Measurements from ENCODE around the gene ATP8B2. TPM values are rescaled to one million over a fixed set of nuclear protein-coding genes. Genes with fewer than 3 reads are reported as not detected.
"Not testable (repeated sequence)": the region's sequence is repeated elsewhere in the genome, so short reads cannot be mapped to it uniquely, and the experiment has no call there.

The ATP8B2 gene
- total RNA-seq, 2 donors from 2014 or later: 4.5 to 11.9 TPM

- intact Hi-C loops (cut with DNase I, micrococcal nuclease): no loop called here
- ATAC-seq (peak; percentile 67), DNase-seq (peak in 1 of 2 donors; percentile 70)
Observed at GRCh38 chr1:154371436-154371835, 46.1 kb downstream of the ATP8B2 start.

- DNase-seq; ATAC-seq; intact Hi-C loops (cut with DNase I, micrococcal nuclease): not testable (repeated sequence)
Observed at GRCh38 chr1:154373777-154374357, 48.5 kb downstream of the ATP8B2 start.

- intact Hi-C loops (cut with DNase I, micrococcal nuclease): no loop called here
- ATAC-seq (no peak), DNase-seq (no peak)
Observed at GRCh38 chr1:154379301-154379700, 54.0 kb downstream of the ATP8B2 start.

GRCh38 chr1:154384650-154385489 lies 59.5 kb downstream of the ATP8B2 start:
- DNase-seq (no peak), ATAC-seq (no peak)
- intact Hi-C loops (cut with DNase I, micrococcal nuclease): no loop called here

- DNase-seq: peak in 1 of 2 donors; percentile 34
- peak; percentile 85 for ATAC-seq
- intact Hi-C loops (cut with DNase I, micrococcal nuclease): no loop called here
Observed at GRCh38 chr1:154386643-154387352, 61.5 kb downstream of the ATP8B2 start.

- ATAC-seq (no peak), DNase-seq (no peak)
- intact Hi-C loops (cut with DNase I, micrococcal nuclease): no loop called here
Observed at GRCh38 chr1:154391086-154391770, 65.9 kb downstream of the ATP8B2 start.

- ATAC-seq: no peak
- intact Hi-C loops (cut with DNase I, micrococcal nuclease): no loop called here
- no peak for DNase-seq
Observed at GRCh38 chr1:154398141-154398540, 72.8 kb downstream of the ATP8B2 start.

- intact Hi-C loops (cut with DNase I, micrococcal nuclease): no loop called here
- DNase-seq: no peak
Observed at GRCh38 chr1:154398678-154399077, 73.4 kb downstream of the ATP8B2 start.

GRCh38 chr1:154400381-154400801 lies 75.1 kb downstream of the ATP8B2 start:
- DNase-seq (no peak), ATAC-seq (no peak)
- intact Hi-C loops (cut with DNase I, micrococcal nuclease): no loop called here

More at GRCh38 chr1:154398678-154399077, 73.4 kb downstream of the ATP8B2 start:
- ATAC-seq: no peak

Other genes starting within 250 kb of the ATP8B2 start
- gene NUP210L, start 170.5 kb upstream of the ATP8B2 start, total RNA-seq: under 1 TPM in 1 of 2 donors, not detected in 1; 0.06 TPM
- 100 to 1,000 TPM; 490 to 491 TPM for gene TPM3, start 133.4 kb upstream of the ATP8B2 start, total RNA-seq
- gene CFAP141, start 119.2 kb upstream of the ATP8B2 start, total RNA-seq: not detected
- gene UBAP2L, start 104.6 kb upstream of the ATP8B2 start, total RNA-seq: 10 to 100 TPM; 78.5 to 90.2 TPM
- 10 to 100 TPM; 52.3 to 60.2 TPM for gene HAX1, start 52.9 kb upstream of the ATP8B2 start, total RNA-seq
- gene AQP10, start 4.4 kb upstream of the ATP8B2 start, total RNA-seq: not detected
- 10 to 100 TPM; 32.9 to 51.4 TPM for gene IL6R, start 79.8 kb downstream of the ATP8B2 start, total RNA-seq
- 1 to 10 TPM in 1 of 2 donors, under 1 TPM in 1; 0.70 to 1.0 TPM for gene TDRD10, start 176.7 kb downstream of the ATP8B2 start, total RNA-seq
- gene SHE, start 176.9 kb downstream of the ATP8B2 start, total RNA-seq: 1 to 10 TPM; 3.4 TPM
- 10 to 100 TPM; 78.8 to 98.9 TPM for gene UBE2Q1, start 233.1 kb downstream of the ATP8B2 start, total RNA-seq
- gene CHRNB2, start 242.3 kb downstream of the ATP8B2 start, total RNA-seq: under 1 TPM; 0.15 to 0.31 TPM

Measured in left colon (tissue), 2 donors.